ENCODE results near the gene TMEM167A.

- TF ChIP-seq JUN (IDR thresholded peaks at IDR 0.05; ENCODE audit: low read depth, low read length) (no peak), EP300 (IDR thresholded peaks at IDR 0.05; ENCODE audit: borderline replicate concordance in 1 of 2, low read depth in 2 of 2, low read length in 2 of 2) (no peak), CTCF (IDR thresholded peaks at IDR 0.05; ENCODE audit: control extremely low read depth in 1 of 3, insufficient read depth in 1 of 3, low read depth in 1 of 3, low read length in 3 of 3) (no peak), USF2 (IDR thresholded peaks at IDR 0.05; ENCODE audit: low read length) (no peak), CREB1 (IDR thresholded peaks at IDR 0.05) (no peak), NRF1 (IDR thresholded peaks at IDR 0.05; ENCODE audit: low read depth, low read length) (no peak), SIN3A (conservative IDR thresholded peaks at IDR 0.05 in 1 of 2, IDR thresholded peaks at IDR 0.05 in 1 of 2; ENCODE audit: low read depth in 1 of 2, low read length in 2 of 2) (no peak), POLR2A (IDR thresholded peaks at IDR 0.05; ENCODE audit: control extremely low read depth in 1 of 2, low read depth in 2 of 2, low read length in 2 of 2) (0 out of 3 replicates have a peak, but pooled peaks of 1 of the 2 experiments have one; percentile 16), SRF (IDR thresholded peaks at IDR 0.05; ENCODE audit: low read depth, low read length) (no peak), YY1 (IDR thresholded peaks at IDR 0.05; ENCODE audit: low read depth, low read length) (peak; percentile 78), GABPA (IDR thresholded peaks at IDR 0.05; ENCODE audit: borderline replicate concordance, insufficient read depth, low read length) (no peak)
Measured at GRCh38 chr5:83066548-83067110, 10.6 kb downstream of the TMEM167A start.

All from H1 (cell line).